GM15510 (cell line): ENCODE measurements around the gene SLC66A2.

Experiments
- POLR2A ChIP-seq: IDR thresholded peaks from 3 replicates; pipeline ENCODE4 v1.6.1; 2011; ENCODE audit warnings: borderline replicate concordance; ENCODE audit not compliant: insufficient read length; ENCODE audit errors: extremely low read depth

SLC66A2 gene

DNA sequence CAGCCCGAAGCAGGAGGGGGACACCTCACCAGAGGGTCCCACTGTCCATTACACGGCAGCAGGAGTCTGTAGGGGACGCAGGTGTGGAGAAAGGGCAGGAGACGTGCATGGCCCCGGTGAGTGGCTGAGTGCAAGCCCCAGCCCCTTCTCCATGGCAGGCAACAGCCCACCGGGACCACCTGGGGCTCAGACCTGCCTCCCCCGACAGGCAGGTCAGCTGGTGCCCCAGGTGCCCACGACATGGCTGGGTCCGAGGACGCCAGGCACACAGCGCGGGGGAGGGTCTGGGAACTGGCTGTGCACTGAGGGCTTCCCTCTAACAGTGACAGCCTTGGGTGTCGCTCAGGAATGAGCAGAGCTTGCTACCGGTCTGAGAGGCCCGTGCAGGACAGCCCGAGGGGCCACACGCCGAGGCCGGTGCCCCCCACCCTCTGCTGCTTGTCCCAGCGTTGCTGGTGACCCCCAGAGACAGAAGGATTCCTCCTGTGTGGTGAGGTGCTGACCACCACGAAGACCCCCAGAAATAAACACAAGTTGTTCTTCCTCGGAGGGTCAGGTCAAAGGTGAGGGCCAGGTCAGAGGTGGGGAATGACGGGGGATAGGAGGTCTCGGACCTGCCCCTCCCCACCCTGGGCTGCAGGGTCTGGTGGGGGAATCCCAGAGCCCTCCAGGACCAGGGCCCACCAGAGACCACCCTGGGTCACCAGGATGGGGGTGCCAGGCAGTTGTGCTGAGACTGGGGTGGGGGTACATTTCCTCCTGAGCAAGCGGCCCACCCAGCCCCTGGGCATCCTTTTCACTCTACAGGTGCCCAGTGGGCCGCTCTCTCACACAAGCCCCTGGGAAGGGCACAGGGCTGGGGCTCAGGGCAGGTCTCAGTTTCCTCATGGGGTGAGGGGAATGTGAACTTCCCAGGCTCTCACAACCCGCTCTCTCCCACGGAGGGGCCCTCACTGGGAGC lies 50.6 kb downstream of the SLC66A2 start:
- no peak for TF ChIP-seq POLR2A

DNA sequence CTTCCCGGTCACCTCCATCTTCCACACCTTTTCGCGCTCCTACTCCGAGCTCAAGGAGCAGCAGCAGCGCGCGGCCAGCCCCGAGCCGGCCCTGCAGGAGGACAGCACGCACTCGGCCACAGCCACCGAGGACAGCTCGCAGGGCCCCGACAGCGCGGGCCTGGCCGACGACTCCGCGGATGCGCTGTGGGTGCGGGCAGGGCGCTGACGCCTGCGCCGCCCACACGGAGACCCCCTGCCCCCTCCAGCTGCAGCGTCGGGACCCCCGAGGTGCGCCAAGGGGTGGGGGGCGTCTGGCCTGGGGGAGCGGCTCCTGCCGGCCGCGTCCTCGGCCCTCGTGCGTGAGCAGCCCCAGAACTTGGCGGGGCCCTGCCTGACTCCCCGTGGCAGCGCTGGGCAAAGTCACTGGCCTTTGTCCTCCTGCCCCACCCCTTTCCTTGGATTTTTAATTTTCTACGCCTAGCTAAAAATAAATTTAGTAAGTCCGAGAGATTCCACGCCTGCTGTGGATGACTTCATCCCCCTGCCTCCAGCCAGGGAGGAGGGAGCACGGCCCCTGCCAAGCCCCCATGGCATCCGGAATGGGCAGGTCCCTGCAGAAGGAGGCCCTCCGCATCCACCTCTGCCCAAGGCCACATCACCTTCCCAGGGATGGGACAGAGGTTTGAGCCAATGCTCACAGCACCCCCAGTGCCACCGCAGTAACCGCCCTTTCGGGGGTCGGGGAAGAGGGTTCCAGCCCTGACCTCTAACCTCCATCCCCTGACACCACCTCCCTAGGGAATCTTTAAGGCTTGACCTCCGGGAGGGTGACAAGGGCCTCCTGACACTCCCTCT lies 51.6 kb downstream of the SLC66A2 start:
- TF ChIP-seq POLR2A, result no peak

DNA sequence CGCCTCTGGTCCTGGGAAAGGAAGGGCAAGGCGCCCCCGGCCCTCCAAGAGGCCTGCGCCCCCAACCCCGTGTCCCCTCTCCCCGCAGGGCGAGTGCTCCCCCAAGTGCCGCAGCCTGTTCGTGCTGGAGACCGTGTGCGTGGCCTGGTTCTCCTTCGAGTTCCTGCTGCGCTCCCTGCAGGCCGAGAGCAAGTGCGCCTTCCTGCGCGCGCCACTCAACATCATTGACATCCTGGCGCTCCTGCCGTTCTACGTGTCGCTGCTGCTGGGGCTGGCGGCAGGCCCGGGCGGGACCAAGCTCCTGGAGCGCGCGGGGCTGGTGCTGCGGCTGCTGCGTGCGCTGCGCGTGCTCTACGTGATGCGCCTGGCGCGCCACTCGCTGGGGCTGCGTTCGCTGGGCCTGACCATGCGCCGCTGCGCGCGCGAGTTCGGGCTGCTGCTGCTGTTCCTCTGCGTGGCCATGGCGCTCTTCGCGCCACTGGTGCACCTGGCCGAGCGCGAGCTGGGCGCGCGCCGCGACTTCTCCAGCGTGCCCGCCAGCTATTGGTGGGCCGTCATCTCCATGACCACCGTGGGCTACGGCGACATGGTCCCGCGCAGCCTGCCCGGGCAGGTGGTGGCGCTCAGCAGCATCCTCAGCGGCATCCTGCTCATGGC lies 52.4 kb downstream of the SLC66A2 start:
- no peak for TF ChIP-seq POLR2A

DNA sequence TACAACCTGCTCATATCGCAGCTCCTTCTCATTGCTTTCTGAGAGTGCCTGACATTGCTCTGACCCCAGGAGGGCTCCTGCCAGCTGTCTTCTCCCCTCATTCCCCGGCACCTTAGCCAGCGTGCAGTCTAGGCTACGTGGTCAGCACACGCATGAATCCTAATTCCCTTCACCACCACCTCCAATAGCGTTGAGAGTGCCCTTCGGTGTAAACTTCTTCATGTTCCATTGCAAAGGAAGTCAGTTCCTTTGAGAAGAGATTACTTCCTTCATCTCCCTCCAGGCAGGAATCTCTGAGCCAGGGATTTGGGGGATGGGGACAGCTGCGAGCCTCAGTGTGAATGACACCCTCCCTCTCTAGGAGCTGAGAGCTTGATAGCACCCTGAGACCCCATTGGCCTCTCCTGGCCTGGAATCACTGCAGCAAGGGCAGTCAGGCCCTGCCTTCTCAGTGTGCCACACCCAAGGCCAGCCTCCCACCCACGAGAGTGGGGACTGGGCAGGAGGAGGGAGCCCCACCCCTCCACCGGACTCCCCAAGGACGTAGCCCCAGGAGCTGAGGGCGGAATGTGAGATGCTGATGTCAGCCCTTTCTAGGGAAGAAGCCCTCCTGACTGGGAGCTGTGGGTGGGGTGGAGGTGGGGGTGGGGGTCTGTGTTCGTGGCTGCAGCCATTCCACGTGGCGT lies 53.4 kb downstream of the SLC66A2 start:
- no peak for TF ChIP-seq POLR2A

DNA sequence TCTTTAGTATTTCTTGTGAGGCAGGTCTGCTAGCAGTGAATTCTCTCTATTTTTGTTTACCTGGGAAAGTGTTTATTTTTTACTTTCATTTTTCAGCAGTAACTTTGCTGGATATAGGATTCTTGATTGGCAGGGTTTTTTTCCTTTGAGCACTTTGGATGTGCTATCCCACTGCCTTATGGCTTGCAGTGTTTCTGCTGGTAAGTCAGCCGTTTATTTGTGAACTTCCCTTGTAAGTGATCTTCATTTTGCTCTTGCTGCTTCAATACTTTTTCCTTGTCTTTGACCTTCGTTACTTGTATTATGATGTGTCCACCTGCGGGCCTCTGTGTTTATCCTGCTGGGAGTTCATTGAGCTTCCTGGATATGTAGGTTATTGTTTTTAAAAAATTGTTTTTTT lies 54.7 kb downstream of the SLC66A2 start:
- TF ChIP-seq POLR2A, result no peak

DNA sequence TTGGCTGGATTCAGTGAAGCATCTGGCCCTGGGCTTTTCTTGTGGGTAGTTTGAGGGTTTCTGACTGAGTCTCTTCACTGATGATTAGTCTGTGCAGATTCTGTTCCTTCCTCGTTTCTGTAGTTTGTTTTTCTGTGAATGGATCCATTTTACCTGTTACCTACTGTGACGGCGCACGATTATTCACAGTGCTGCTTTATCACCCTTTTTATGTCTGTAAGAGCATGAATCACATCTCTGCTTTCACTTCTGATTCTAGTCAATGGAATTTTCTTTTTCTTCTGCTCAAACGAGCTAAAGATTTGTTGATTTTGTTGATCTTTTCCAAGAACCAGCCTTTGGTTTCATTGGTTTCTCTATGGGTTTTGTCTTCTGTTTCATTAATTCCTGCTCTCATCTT lies 60.8 kb downstream of the SLC66A2 start:
- no peak for TF ChIP-seq POLR2A

DNA sequence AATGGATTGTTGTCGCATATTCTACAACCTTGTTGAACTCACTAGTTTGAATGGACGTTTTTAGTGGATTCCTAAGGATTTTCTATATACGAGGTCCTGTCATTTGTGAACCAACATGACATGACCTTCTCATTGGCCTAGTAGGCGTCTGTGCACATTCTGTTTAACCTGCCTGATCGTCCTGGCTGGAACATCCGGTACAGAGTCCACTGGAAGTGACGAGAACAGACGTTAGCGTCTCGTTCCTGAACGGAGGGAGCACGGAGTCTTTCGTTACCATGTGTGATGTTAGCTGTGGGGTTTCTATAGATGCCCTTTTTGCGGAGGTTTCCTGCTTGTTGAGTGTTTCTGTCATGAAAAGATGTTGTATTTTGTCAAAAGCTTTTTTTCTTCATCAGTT lies 61.9 kb downstream of the SLC66A2 start:
- no peak for TF ChIP-seq POLR2A

DNA sequence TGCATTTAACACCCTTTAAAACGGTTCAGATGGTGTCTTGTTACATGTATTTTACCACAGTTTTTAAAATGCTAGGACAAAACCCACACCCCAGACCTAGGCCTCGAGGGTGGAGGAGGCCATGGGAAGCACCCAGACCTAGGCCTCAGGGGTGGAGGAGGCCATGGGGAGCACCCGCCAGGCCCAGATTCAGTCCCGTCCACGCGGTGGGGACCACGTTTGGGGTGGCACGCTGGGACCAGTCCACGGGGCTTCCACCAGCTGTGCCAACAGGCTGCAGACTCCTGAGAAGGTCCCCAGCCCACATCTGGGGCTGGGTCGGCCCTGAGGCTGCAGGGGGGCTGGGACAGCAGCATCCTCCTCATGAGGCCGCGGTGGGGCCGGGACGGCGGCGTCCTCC lies 63.4 kb downstream of the SLC66A2 start:
- TF ChIP-seq POLR2A, result no peak

DNA sequence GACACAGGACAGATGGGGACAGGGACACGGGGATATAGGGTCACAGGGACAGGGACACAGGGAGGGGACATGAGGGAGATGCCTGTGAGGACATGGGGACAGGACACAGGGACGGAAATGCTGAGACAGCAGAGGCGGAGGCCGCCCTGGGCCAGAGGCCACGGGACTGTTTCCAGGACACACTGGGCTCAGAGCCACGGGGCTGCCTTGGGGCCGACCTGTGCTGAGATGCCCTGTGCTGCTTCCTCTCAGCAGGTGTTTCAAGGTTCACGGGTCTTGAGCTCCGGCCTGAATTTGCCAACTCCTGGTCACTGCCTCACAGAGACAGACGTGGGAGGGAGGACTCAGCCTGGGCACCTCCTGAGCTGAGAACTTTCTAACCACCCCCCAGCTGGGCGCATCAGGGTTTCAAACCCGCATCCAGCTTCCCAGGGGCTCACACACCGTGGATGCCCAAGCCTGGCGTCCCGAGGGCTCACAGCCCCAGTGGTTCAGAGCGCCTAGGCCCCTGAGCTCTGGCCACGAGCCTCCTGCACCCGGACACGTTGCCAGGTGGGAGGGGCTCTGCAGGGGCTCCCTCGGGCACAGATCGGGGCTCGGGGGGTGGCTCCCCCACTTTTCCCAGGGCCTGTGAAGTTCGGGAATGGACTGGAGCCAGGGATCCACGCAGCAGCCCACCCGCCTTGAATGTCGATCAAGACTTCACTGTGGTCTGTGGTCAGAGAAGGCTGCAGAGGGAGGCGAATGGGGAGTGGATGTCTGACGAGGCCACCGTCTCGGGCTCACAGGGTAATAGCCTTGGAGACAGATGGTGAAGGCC lies 64.1 kb downstream of the SLC66A2 start:
- no peak for TF ChIP-seq POLR2A

DNA sequence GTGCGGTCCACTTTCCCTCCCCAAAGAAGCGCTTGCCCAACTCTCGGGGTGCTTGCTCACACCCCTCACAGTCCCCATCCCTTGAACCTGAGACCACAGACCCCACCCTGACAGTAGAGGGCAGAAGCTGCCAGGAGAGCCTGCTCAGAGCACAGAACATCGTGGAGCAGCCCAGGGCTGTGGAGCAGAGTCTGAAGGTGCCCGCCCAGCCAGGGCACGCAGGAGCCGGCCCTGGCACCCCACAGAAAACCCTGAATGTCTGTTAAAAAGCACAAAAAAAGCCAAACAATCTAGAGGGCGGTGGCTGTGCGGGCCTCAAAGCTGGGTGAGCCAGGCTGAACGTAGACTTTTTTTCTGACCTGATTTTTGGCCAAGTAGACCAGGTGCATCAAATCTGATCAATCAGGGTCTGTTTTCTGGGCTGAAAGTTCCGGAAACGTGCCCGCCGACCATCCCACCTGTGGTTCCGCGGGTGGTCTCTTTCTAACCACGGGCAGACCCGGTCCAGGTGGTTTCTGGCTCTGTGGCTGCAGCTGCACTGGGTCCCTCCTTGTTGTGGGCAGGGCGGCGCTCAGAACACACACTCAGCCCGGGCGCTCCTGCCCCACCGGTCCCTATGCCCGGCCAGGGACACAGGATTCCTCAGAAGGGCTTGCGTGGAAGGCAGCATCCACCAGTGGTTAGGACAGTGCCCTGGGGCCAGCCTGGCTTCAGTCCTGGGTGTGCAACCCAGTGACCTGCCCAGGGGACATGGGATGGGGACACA lies 66.3 kb downstream of the SLC66A2 start:
- no peak for TF ChIP-seq POLR2A

DNA sequence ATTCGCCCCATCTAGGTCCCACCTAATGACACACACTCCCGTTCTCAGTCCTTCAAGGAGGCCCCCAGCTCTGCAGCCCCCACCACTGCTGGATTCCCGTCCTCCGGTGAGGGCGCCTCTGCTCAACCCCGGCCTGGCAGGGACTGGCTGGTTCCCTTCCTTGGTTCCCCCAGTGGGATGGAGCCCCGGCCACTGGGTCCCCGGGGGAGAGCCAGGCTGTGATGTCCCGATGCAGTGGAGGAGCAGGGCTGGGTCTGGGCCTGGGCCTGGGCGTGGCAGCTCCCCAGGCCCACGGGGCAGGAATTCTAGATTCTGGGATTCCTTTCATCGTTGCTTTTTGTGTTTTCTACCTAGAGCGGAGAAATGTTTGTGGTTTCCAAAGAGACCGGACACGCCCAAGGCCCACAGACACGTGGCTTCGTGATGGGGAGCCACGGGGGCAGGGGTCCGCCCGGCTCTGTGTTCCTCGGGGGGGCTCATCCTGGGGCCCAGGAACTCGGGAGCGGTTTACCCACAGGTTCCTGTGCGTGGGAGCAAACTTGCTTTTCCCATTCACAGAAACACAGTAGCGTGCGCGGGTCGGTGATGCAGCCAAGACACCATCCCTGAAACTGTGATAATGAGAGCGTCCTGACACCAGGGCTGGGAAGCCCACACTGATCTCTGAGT lies 67.0 kb downstream of the SLC66A2 start:
- TF ChIP-seq POLR2A, result no peak

DNA sequence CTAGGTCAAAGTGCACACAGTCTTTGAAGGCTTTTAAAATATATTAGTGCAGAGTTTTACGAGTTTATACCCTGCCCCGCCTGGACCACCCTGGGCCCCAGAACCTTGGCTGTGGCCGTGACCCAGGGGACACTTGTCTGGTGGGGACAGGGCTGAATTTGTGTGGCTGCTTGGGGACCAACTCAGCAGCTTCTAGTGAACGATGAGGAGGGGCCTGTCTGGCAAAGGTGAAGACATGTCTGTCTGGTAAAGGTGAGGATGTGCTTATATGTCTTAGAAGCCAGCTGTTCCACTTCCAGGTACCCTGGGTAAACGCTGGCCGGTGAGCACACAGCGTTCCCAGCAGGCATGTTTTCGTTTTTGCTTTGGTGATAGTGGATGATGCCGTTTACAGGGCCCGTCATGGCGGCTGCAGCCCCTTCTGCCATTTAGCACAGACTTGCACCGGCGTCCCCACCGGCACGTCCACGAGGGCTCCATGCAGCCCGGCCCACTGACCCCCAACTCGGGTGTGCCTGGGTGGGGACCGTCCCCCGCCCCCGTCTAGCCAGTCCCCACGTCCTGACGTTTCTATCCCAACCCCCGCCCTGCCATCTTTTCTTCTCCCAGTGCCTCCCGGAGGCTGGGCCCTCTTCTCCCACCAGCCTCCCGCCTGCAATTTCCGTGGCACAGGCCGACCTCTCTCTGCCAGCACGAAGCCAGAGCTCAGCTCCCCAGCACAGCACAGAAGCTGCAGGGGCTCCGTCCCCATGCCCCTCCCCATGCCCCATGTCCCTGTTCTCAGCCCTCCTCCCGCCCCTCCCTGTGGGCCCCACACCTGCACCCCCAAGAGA lies 67.8 kb downstream of the SLC66A2 start:
- no peak for TF ChIP-seq POLR2A
